ENCODE results near the gene UBD.

The UBD gene

DNA sequence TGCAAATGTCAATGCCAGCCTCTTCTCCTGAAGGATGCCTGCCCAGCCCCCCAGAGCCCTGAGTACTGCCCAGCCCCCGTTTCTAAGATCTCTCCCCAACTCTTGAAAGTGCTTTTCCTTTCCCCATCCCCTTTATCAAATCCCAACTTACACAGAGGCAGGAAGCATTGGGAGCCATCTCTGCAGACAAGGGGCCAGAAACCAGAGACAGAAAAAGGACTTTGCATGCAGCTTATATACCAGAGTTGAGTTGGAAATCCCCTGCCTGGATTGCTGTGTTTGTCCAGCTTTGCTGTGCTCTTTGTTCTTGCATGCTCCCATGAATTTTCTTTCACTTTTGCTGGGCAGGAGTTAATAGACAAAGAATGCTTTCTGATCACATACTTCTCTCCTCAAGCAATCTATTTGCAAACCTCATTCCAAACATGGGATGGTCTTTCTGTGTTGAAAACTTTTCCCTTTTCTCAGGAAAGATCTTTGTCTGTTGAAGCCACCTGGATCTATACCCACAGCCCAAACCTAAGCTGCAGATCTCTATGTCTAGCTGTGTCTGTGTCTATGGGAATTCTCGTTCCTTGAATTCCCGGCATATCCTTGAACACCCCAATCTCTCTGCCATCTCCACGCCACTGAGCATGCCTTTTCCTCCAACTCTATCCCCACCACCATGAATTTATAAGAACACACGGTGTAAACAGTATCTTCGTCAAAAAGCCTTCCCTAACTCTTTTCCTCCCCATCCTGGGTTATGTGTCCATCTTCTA is at the start of gene UBD:
TSS of gene UBD (minus strand) at position 209 of the 764 bp plus-strand sequence. CDS start at position 178, 31 bp downstream.
- peaks cover 52% of the 10 kb centered on the region for H3K27me3 Mint-ChIP-seq
- H3K27ac Mint-ChIP-seq = no peak within 1 kb of the TSS
- peaks cover 8% of the 10 kb centered on the region for H3K4me1 Mint-ChIP-seq
- peaks cover 2% of the 10 kb centered on the region for H3K9me3 Mint-ChIP-seq
- H3K36me3 Mint-ChIP-seq = peaks cover 2% of the 10 kb centered on the region
- H3K4me3 Mint-ChIP-seq = no peak within 1 kb of the TSS

DNA sequence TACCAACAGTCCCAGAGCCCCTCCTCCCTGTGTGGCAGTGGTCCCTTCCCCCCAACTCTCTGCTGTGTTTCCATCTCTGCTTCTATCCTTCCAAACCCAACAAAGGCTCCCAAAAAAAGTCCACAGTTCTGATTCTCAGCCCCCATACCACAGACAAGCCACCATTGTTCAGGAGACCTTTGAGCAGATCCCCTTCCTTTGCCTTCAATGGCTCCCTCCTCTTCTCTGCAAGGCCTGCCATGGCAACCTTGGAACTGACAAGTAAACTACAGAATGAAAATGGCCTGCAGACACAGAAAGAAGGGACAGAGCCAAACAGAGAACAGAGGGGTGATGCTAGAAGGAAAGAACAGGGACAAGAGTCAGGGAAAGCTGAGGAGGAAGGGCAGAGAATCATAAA is 48.6 kb upstream of the UBD start:
- Mint-ChIP-seq H3K4me3 (no peak overlapping the region), H3K27ac (no peak overlapping the region), H3K4me1 (no peaks in the 10 kb centered on the region), H3K27me3 (no peaks in the 10 kb centered on the region), H3K9me3 (no peaks in the 10 kb centered on the region), H3K36me3 (peaks cover 6% of the 10 kb centered on the region)

DNA sequence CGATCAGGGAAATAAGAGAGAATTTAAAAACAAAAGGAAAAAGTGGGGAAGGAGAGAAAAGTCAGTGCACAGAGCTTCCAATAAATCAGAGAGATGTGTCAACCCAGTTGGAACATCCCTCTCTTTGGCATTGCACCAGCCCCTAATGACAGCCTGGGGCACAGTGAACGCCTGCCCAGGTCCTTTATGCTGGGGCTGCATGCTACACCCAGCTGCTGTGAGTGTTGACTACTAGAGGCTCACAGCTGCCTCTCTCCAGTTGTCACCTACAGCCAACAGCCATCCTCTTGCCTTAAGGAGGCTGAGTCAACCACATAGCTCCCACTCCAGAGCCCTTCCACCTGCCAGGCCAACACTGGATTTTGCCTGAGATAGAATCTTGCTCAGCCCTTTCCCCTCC is 44.4 kb upstream of the UBD start:
- Mint-ChIP-seq H3K27me3 (no peaks in the 10 kb centered on the region), H3K9me3 (no peaks in the 10 kb centered on the region), H3K4me1 (no peaks in the 10 kb centered on the region), H3K27ac (no peak overlapping the region), H3K4me3 (no peak overlapping the region), H3K36me3 (peaks cover under 1% of the 10 kb centered on the region)

DNA sequence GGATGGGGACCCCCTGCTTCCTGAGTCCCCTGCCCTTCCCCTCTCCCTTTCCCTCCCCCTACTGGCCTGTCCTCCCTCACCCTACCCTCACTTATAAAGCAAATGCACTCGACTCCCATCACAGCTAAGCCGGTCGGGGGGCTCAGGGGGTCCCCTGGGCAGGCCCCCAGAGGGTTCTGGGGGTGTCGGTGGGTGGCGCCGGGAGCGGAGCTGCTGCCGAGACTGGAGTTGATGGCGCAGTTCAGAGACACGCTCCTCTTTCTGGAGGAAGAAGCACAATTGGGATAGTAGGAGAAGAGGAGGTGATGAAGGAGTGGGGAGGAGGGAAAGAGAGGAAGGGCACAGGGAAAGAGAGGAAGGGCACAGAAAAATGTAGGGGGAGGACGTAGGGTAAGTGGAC is 43.9 kb upstream of the UBD start:
- Mint-ChIP-seq H3K9me3 (no peaks in the 10 kb centered on the region), H3K36me3 (no peaks in the 10 kb centered on the region), H3K4me3 (no peak overlapping the region), H3K4me1 (no peaks in the 10 kb centered on the region), H3K27me3 (no peaks in the 10 kb centered on the region), H3K27ac (no peak overlapping the region)

DNA sequence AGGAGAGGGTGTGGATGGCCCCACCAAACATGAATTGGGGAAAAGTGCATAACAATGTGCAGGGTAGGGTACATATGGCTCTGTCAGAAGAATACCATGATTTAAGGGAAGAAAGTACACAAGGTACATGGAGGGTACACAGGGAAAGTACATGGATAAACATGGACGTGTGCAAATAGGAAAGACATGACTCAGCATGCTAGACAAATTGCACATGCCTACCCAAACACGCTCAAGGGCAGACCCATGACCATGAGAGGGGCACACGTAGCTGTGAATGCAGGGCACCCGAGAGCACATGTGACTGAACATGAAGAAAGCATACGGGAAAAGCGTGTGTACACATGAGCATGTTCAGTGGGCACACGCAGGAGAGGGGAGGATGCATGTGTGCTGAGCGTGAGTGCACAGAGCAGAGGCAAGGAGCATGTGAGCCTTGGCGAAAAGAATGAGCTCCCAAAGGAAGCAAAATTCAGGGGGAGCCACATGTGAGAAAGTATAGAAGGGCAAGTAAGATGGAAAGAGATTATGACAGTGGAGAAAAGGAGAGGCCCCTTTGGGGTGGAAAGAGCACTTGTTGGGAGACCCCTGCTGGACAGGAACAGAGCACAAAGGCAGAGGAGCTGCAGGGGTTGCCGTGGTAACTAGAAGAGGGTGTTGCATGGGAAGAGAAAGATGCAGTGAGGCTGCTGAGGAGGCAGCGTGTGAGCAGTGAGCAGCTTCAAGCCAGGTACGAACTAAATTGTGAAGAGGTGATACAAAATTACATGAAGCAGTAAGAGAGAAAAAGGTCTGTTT is 43.2 kb upstream of the UBD start:
- H3K4me1 Mint-ChIP-seq = no peaks in the 10 kb centered on the region
- H3K4me3 Mint-ChIP-seq = no peak overlapping the region
- no peaks in the 10 kb centered on the region for H3K36me3 Mint-ChIP-seq
- no peaks in the 10 kb centered on the region for H3K9me3 Mint-ChIP-seq
- peak overlapping the region; percentile 2 for H3K27ac Mint-ChIP-seq
- no peaks in the 10 kb centered on the region for H3K27me3 Mint-ChIP-seq

DNA sequence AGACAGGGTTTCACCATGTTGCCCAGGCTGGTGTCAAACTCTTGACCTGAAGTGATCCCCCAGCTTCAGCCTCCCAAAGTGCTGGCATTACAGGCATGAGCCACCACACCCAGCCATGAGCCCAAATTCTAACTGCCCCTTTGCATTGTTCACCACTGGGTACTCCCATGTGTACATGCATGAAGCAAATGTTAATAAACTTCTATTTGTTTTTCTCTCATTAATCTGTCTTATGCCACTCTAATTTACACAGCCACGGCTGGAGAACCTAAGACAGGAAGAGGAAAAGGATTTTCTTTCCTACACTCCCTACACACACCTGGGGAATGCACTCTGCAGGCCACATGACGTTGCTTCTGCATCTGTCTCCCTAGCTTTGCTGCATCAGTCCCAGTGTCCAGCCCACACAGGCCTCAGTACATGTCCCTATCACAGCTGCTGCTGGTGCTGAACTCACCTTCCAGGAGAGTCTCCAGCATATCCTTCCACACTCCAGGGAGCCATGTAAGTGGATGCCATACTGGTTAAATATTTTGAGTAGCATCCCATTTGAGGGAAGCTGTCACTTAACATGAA is 38.7 kb upstream of the UBD start:
- no peaks in the 10 kb centered on the region for H3K4me1 Mint-ChIP-seq
- no peak overlapping the region for H3K4me3 Mint-ChIP-seq
- peaks cover 3% of the 10 kb centered on the region for H3K27me3 Mint-ChIP-seq
- no peaks in the 10 kb centered on the region for H3K9me3 Mint-ChIP-seq
- no peaks in the 10 kb centered on the region for H3K36me3 Mint-ChIP-seq
- no peak overlapping the region for H3K27ac Mint-ChIP-seq

DNA sequence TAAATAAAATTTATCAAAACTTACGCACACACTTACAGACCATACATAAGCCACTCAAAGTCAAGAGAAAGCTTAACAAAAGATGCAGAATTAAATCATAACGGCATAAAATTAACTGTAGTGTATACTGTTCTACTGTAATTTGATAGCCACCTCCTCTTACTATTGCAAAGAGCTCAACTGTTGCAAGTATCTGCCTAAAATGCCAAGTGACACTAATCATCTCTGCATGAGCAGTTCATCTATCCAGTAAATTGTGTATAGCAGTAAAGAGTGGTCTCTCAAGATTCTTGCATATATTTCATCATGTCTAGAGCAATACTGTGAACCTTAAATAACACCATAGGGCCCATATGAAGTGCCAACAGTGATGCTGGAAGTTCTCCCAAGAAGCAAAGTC is 37.7 kb upstream of the UBD start:
- H3K36me3 Mint-ChIP-seq = no peaks in the 10 kb centered on the region
- H3K9me3 Mint-ChIP-seq = no peaks in the 10 kb centered on the region
- no peak overlapping the region for H3K4me3 Mint-ChIP-seq
- peaks cover 3% of the 10 kb centered on the region for H3K27me3 Mint-ChIP-seq
- H3K27ac Mint-ChIP-seq = no peak overlapping the region
- H3K4me1 Mint-ChIP-seq = no peaks in the 10 kb centered on the region

DNA sequence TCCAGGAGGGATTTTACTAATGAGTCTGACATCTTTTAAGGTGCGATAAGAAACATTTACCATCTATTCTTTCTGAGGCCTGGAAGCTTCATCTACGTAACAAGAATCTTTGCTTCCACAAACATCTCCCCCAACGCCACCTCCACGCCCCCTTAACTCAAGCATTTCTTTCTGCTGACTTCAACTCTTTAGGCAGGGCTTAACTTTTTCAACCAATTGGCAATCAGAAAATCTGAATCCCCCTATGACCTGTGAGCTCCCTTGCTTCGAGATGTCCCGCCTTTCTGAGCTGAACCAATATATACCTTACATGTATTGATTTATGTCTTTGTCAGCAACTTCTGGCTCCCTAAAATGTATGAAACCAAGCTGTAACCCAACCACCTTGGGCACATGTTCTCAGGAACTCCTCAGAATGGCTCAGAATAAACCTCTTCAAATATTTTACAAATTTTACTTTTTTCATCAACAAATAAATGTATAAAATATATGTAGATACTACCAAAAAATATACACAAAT is 36.9 kb upstream of the UBD start:
- Mint-ChIP-seq H3K36me3 (no peaks in the 10 kb centered on the region), H3K27me3 (peaks cover 5% of the 10 kb centered on the region), H3K4me1 (no peaks in the 10 kb centered on the region), H3K9me3 (no peaks in the 10 kb centered on the region), H3K27ac (no peak overlapping the region), H3K4me3 (no peak overlapping the region)

DNA sequence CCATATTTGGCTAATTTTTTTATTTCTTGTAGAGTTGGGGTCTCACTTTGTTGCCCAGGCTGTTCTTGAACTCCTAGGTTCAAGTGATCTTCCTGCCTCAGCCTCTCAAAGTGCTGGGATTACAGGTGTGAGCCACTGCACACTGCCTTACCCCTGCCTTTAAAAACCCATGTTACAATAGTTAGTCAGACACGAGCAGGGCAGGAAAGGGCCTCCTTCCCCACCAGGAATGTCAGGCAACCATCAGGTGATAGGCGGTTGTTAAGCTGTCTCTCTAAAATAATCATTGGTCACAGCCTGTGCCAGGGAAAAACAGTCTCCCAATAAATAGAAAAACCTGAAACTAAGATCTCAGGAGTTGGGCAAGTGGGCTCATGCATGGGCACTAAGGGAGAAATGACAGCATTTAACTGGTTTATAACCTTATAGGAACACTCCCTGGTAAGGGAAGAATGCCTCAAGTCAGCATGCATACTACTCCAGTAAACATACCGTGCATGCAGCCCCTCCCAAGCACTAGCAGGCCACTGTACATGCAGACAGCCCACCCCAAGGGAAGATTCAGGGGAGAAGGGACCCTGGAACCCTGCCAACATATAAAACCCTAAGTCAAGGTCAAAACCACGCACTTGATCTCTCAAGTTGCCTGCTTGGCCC is 33.8 kb upstream of the UBD start:
- no peaks in the 10 kb centered on the region for H3K9me3 Mint-ChIP-seq
- no peaks in the 10 kb centered on the region for H3K36me3 Mint-ChIP-seq
- peaks cover 12% of the 10 kb centered on the region for H3K27me3 Mint-ChIP-seq
- no peaks in the 10 kb centered on the region for H3K4me1 Mint-ChIP-seq
- H3K27ac Mint-ChIP-seq = no peak overlapping the region
- no peak overlapping the region for H3K4me3 Mint-ChIP-seq

DNA sequence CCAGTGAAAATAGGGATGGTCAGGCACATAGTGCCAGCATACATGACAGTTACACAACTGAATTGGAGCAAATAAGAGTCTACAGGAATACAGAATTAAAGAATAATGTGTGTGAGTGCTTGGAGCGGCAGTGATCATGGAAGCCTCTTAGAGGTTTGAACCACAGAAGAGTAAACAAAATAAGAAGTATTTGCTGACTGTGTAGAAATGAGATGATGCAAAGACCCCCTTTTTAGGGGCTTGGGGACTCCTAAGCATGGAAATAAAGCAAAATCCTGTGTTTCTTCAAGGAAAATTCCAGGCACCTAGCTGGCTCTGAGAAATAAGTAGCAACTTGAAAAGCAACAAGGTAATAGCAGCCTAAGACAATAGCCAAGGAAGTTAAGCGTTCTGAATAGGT is 32.1 kb upstream of the UBD start:
- Mint-ChIP-seq H3K4me1 (no peaks in the 10 kb centered on the region), H3K9me3 (no peaks in the 10 kb centered on the region), H3K27me3 (peaks cover 16% of the 10 kb centered on the region), H3K27ac (no peak overlapping the region), H3K36me3 (no peaks in the 10 kb centered on the region), H3K4me3 (no peak overlapping the region)

DNA sequence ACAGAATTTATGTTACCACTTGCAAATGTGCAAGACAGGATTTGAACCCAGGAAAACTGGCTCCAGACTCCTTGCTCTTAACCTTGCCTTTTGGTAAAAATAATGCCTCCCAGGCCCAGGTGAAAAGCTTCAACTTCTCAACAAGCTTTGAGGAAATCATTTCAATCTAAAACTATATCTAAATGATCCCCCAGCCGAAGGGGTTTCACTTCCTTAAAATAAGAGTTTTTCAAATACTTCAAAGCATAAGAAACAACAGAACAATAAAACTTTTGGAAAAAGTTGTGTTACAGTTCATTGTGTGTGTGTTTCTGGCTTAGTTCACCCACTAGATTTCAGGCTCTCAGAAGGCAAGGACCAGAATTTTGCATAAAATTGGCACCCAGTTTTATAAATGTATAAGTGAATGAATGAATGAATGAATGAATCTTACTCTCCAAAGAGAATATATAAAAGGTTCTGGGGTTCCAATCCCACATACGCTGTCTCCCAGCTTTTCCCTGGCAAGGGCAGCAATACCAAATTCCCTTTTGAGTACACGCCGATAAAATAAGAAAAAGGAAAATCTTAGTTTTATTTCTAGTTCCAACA is 30.8 kb upstream of the UBD start:
- no peaks in the 10 kb centered on the region for H3K4me1 Mint-ChIP-seq
- no peaks in the 10 kb centered on the region for H3K9me3 Mint-ChIP-seq
- no peak overlapping the region for H3K4me3 Mint-ChIP-seq
- no peaks in the 10 kb centered on the region for H3K36me3 Mint-ChIP-seq
- no peak overlapping the region for H3K27ac Mint-ChIP-seq
- H3K27me3 Mint-ChIP-seq = peaks cover 16% of the 10 kb centered on the region

DNA sequence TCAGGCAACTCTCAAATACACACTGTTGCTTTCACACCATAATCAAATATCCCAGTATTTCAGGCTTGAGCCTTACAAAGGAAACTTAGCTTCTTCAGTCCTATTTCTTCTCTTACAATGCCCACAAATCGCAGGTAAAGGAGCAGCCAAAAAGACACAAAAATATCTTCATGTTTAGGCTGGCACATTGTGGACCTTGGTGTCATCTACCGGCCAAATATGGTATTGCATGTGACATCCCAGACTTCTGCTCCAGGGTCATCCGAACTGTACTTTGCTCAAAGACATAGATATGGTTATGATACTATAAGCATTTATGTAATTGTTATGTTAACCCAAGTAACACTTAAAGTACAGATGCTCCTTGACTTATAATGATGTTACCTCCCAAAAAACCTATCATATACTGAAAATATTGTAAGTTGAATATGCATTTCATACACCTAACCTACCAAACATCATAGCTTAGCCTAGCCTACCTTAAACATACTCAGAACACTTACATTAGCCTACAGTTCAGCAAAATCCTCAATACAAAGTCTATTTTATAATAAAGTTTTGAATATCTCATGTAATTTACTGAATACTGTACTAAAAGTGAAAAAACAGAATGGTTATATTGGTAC is 30.0 kb upstream of the UBD start:
- Mint-ChIP-seq H3K9me3 (no peaks in the 10 kb centered on the region), H3K36me3 (no peaks in the 10 kb centered on the region), H3K4me3 (no peak overlapping the region), H3K4me1 (no peaks in the 10 kb centered on the region), H3K27me3 (peaks cover 16% of the 10 kb centered on the region), H3K27ac (no peak overlapping the region)

DNA sequence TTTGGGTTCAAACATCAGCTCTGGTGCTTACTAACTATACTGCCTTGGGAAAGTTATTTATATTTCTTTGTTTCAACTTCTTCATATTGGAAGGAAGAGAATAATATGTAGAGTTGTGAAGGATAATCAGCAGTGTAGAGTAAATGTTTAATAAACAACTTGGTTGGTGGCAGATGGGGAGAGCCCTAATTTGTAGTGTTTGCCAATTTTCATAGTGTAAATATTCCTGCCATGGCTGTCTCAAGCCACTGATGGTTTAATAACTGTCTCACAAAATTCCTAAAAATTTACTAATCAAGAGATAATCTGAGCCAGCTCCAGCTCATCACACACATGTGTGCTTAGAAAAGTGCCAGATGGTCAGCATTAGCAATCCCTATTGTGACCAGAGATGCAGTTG is 25.3 kb upstream of the UBD start, which contains the start of gene OR2H2:
TSS of gene OR2H2 (plus strand) at position 301 of the 400 bp plus-strand sequence. CDS start 2,824 bp downstream, outside the sequence.
- Mint-ChIP-seq H3K9me3 (no peaks in the 10 kb centered on the region), H3K27me3 (peaks cover 18% of the 10 kb centered on the region), H3K27ac (no peak within 1 kb of the TSS), H3K4me1 (no peaks in the 10 kb centered on the region), H3K4me3 (no peak within 1 kb of the TSS), H3K36me3 (no peaks in the 10 kb centered on the region)

DNA sequence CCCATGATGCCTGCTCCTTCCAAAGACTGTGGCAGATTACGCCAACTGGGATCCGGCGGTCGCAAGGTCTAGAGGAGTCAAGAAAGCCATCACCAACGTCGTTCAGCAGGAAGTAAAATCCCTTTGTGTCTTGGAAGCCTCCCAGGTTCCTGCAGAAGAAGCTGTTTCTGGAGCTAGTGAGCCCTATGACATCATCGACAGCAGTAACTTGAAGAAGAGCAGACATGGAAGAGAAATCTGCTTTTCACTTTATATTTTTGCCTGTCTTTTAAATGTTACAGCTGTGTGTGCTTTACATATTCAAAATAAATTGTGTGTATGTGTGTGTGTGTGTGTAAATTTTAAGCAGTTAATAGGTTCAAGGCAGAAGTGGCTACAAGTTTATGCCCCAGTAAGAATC is 18.0 kb upstream of the UBD start:
- H3K36me3 Mint-ChIP-seq = no peaks in the 10 kb centered on the region
- H3K4me1 Mint-ChIP-seq = no peaks in the 10 kb centered on the region
- H3K27ac Mint-ChIP-seq = no peak overlapping the region
- peaks cover 30% of the 10 kb centered on the region for H3K27me3 Mint-ChIP-seq
- no peak overlapping the region for H3K4me3 Mint-ChIP-seq
- H3K9me3 Mint-ChIP-seq = no peaks in the 10 kb centered on the region

DNA sequence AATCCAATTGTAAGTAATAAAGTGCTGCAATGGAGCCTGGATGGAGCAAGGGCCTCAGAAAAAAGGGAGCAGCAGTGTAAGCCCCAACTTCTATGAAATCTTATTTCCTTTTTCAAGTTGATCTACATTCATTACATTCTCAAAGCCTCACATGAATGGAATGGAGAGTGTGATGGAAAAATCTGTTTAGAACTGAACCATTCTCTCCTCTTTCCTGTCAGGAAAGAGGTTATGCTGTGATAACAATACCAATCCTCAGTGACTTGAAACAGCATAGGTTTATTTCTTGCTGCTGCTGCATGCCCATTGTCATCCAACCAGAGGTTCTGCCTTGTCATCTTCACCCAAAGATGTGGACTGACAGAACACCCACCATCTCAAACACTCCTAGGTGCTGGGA is 16.5 kb upstream of the UBD start:
- Mint-ChIP-seq H3K4me1 (no peaks in the 10 kb centered on the region), H3K27me3 (peaks cover 36% of the 10 kb centered on the region), H3K9me3 (no peaks in the 10 kb centered on the region), H3K4me3 (no peak overlapping the region), H3K36me3 (no peaks in the 10 kb centered on the region), H3K27ac (no peak overlapping the region)
